ENCODE data around the gene CCP110. TPM values are rescaled to one million over a fixed set of nuclear protein-coding genes. Genes with fewer than 3 reads are reported as not detected.

The CCP110 gene
- polyA plus RNA-seq, 3 donors = 2.9 to 8.2 (median 4.2) TPM

- no peak overlapping the region for H3K27ac ChIP-seq (ENCODE audit: low read depth, low read length)
- WGBS, 3 donors = 69 to 77% (median 77%) methylated on average over 5 of the region's 5 CpGs
Measured at GRCh38 chr16:19505600-19506303, 18.0 kb upstream of the CCP110 start.

GRCh38 chr16:19506965-19507364 lies 16.8 kb upstream of the CCP110 start:
- H3K27ac ChIP-seq (ENCODE audit: low read depth, low read length) = no peak overlapping the region
- 85 to 98% (median 98%) methylated on average over 4 of the region's 4 CpGs for WGBS, 3 donors

GRCh38 chr16:19507867-19508266 lies 15.9 kb upstream of the CCP110 start:
- WGBS, 3 donors = 85 to 88% (median 87%) methylated on average over 2 of the region's 2 CpGs
- no peak overlapping the region for H3K27ac ChIP-seq (ENCODE audit: low read depth, low read length)

GRCh38 chr16:19512297-19512696 lies 11.4 kb upstream of the CCP110 start:
- H3K27ac ChIP-seq (ENCODE audit: low read depth, low read length) = no peak overlapping the region

DNA sequence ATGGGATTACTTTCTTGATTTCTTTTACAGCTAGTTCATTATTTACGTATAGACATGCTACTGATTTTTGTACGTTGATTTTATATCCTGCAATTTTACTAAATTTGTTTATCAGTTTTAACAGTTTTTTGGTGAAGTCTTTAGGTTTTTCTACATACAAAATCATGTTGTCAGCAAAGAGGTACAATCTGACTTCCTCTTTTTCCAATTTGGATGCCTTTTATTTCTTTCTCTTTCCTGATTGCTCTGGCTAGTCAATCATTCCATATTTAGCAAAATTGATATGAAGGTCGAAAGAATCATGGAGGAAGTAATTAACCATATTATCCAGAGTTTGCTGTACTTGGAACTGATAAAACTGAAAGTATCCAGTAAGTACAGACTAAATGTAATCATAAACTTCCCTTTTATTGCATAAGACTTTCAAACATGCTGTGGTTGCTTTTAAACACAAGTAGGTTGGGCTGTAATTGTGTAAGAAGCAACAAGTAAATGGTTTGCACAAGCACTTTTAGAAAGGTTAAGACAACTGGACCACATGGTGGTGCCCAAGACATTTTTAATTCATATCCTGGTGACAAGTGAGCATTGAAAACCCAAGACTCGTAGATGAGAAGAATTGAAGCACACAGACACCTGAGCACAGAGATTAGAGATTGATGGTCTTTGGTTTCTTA lies 10.2 kb upstream of the CCP110 start:
- 53 to 78% (median 53%) methylated on average over 4 of the region's 4 CpGs for WGBS, 3 donors
- H3K27ac ChIP-seq (ENCODE audit: low read depth, low read length) = no peak overlapping the region

DNA sequence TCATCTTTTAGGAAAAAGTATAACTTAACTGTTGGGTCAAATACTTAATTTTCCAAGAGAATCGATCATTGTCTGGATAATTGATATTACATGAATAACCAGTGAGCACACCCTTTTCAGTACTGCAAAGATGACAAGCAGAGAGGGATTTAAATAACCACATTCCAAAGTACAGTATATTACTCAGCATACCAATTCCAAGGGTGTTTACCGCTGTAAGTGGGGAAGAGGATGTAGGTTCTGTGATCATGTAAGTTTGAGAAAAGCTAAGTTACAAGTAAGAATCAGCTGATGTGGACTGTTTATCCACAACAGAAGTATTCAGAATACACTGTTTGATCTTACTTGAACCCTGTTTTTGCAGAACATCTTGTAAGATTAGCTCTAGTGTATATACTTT lies 8.0 kb upstream of the CCP110 start:
- WGBS, 3 donors = 93 to 96% (median 95%) methylated on average over 2 of the region's 2 CpGs
- H3K27ac ChIP-seq (ENCODE audit: low read depth, low read length) = no peak overlapping the region

DNA sequence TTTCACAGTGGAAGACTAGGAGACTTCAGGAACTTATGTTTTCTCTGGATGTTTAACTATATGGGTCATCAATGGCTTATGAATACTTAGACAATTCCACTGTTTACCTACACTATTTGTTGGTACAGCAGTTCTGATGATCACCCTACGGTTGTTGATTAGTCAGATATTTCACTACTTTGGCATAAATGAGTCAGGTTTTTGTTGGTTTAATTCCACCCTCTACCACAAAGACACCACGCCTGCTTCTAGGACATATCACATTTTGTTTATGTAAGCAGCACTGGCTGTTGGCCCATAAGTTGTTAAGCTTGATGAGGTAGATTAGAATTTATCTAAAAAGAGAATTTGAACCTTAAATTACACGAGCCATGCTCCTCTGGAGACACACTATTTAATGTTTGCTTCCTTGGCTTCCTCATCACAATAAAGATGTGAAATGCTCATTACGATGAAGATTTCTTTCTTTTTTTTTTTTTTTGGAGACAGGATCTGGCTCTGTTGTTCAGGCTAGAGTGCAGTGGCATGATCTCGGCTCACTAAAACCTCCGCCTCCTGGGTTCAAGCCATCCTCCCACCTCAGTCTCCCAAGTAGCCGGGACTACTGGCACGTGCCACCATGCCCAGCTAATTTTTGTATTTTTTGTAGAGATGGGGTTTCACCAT lies 6.2 kb upstream of the CCP110 start:
- no peak overlapping the region for H3K27ac ChIP-seq (ENCODE audit: low read depth, low read length)
- WGBS, 3 donors = 82 to 88% (median 86%) methylated on average over 8 of the region's 8 CpGs

- WGBS, 3 donors = 63 to 79% (median 64%) methylated on average over 2 of the region's 2 CpGs
- no peak overlapping the region for H3K27ac ChIP-seq (ENCODE audit: low read depth, low read length)
Measured at GRCh38 chr16:19518388-19518787, 5.4 kb upstream of the CCP110 start.

DNA sequence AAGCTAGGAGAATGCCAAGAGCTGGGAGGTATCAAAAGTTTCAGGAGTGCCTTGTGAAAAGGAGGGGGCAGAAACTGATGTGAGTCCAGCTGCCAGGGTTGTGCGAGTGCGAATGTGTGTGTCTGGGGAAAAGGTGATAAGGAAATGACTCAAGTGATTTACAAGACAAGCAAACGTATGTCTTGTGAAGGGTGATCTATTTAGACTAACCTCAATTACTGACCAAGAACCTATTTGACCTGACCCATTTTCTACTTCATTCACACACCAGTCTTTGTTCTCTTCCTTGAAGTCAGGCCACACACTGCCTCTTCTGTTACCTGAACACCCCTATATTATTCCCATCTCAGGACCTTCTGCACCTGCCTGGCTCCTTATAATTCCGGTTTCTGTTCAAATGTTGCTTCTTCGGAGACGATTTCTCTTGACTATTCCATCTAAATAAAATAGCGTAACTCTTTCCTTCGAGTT lies 2.8 kb upstream of the CCP110 start:
- no peak overlapping the region for H3K27ac ChIP-seq (ENCODE audit: low read depth, low read length)
- WGBS, 3 donors = 3 to 8% (median 5%) methylated on average over 8 of the region's 8 CpGs

DNA sequence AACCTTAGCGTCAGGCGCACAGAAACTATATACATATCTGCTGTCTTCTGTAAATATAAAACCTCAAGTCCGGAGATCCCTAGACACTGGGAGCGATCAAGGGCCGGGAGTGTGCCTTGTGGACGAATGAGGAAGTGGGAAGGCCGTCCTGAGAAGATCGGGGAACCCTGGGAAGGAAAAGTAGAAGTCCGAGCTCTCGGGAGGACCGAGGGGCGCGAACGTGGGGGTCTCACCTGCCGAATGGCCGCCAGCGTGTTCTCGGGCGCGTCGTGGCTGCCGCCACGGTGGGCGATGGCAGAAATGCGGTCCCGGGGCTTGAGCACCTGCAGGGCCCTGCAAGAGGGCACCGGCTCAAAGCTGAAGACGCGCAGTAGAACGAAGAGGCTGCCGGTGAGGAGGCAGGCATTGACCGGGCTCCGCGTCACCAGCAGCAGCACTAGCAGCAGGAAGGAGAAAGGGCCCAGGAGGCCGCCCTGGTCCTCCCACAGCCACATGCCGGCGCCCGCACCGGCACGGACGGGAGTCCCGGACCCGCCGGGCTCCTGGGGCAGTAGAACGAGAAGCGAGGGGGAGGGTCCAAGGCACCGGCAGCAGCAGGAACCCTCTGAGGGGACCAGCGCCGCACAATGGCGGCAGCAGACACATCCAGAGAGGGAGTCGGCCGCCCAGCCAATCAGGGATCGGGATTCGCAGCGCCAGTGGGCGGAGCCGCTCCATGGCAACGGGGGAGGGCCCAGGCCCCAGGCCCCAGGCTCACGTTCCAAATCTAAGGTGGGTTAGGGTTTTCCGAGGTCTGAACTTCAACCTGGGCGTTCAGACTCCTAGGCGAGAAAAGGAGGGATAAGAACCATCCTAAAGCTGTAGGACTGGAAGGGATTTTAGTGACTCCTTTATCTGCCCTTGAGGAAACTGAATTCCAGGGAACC lies 2.0 kb upstream of the CCP110 start, which contains the start of gene GDE1:
GDE1 (minus strand) TSS at position 628 of the 926 bp plus-strand sequence; CDS start at position 494, 134 bp downstream.
- WGBS, 3 donors = 0% methylated on average over 57 to 62 of the region's 62 CpGs
- H3K27ac ChIP-seq (ENCODE audit: low read depth, low read length) = peak within 1 kb of the TSS; percentile 62

DNA sequence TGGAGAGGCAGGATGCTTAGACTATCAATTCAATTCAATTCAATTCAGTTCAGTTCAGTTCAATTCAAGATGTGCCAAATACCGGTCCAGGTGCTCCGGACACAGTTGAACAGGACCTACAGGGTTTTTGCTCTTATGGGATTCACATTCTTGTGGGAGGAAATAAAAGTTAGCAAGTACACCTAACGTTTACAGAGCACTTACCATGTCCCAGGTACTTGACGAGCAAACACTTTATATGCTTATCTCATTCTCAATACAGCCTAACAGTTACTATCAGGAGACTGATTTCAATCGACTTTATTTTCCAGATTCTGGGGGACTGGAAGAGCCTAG lies 1.4 kb upstream of the CCP110 start:
- 23 to 42% (median 34%) methylated on average over 5 of the region's 5 CpGs for WGBS, 3 donors
- no peak overlapping the region for H3K27ac ChIP-seq (ENCODE audit: low read depth, low read length)

GRCh38 chr16:19522760-19523159 lies 982 bp upstream of the CCP110 start:
- 83 to 97% (median 93%) methylated on average over 2 of the region's 2 CpGs for WGBS, 3 donors
- no peak overlapping the region for H3K27ac ChIP-seq (ENCODE audit: low read depth, low read length)

GRCh38 chr16:19523184-19523558 lies 571 bp upstream of the CCP110 start:
- H3K27ac ChIP-seq (ENCODE audit: low read depth, low read length) = no peak overlapping the region

GRCh38 chr16:19524356-19524615 lies 544 bp downstream of the CCP110 start:
- no peak overlapping the region for H3K27ac ChIP-seq (ENCODE audit: low read depth, low read length)
- 0 to 2% (median 1%) methylated on average over 11 of the region's 11 CpGs for WGBS, 3 donors

More at GRCh38 chr16:19523184-19523558, 571 bp upstream of the CCP110 start:
- WGBS, 3 donors = 66 to 76% (median 76%) methylated on average over 18 of the region's 18 CpGs

DNA sequence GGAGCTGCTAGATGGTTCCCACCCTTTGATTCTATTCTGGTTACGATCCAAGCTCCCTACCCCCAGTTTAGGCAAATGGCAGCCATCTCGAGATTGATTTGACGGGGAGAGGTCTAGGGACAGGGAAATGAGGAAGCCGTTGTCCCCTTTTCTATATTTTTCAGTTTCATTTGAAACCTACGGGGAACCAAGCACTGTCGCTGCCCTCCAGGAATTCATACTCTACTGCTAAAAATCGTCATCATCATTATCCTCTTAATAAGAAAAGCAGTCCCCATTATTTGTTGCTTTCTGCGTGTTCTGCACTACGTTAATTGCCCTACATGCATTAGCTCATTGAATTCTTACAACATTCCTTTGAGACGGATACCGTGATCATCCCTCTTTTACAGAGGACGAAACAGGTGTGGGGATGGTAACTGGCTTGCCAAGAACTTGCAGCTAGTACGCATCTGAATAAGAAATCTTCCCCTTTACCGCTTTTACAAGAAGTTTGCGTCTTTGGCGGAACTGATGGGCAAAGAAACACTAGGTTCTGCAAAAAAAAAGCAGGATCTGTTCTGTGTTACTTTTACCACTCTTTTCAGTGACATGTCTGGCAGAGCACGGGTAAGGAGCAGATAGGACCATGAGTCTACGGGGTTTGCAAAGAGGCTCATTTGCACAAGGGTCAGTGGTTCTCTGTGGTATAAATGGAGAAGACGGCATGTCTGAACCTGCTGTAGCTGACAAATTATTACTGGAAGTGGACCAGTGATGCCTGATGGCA lies 1.1 kb downstream of the CCP110 start:
- no peak overlapping the region for H3K27ac ChIP-seq (ENCODE audit: low read depth, low read length)
- 14 to 18% (median 16%) methylated on average over 19 of the region's 19 CpGs for WGBS, 3 donors

- 87 to 95% (median 95%) methylated on average over 2 of the region's 2 CpGs for WGBS, 3 donors
- H3K27ac ChIP-seq (ENCODE audit: low read depth, low read length) = no peak overlapping the region
Measured at GRCh38 chr16:19525385-19525723, 1.6 kb downstream of the CCP110 start.

DNA sequence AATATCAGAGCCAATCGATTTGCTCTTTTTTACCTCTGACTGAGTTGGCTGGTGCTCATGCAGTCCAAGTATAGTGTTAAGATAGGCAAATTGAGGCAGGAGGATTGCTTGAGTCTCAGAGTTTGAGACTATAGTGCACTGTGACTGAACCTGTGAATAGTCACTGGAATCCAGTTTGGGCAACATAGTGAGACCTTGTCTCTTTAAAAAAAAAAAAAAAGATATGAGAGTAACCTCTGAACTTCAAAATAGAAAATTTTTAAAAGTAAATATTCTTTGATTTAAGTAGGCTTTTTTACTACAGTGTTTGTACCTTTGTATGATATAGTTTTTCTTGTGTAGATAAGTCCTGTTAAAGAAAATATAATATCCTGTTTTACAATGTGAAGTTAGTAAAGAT lies 3.4 kb downstream of the CCP110 start:
- 84 to 94% (median 85%) methylated on average over 1 of the region's 1 CpG for WGBS, 3 donors
- H3K27ac ChIP-seq (ENCODE audit: low read depth, low read length) = no peak overlapping the region

DNA sequence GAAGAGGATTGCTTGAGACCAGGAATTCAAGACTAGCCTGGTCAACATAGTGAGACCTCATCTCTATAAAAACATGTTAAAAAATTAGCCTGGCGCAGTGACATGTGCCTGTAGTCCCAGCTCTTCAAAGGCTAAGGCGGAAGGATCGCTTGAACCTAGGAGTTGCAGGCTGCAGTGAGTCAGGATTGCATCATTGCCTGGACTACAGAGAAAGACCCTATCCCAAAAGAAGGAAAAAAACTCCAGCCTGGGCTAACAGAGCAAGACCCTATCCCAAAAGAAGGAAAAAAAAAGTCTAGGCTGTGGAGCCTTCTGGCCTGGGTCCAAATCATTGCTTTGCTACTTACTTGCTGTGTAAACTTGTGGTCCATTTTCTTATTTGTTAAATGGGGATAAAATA lies 4.9 kb downstream of the CCP110 start:
- no peak overlapping the region for H3K27ac ChIP-seq (ENCODE audit: low read depth, low read length)
- WGBS, 3 donors = 96 to 100% (median 97%) methylated on average over 3 of the region's 3 CpGs
